Keratinocyte (primary cell): ENCODE results near the gene MTO1.

Source experiments
- EZH2 ChIP-seq: IDR thresholded peaks from one replicate; pipeline ENCODE4 v1.6.1; 2012; ENCODE audit warnings: inconsistent platforms, mild to moderate bottlenecking, low read length, moderate library complexity
- TF ChIP-seq, protein P1 (sequence below), 3 experiments: IDR thresholded peaks in 1 of 3; conservative IDR thresholded peaks in 1 of 3; optimal IDR thresholded peaks in 1 of 3; 2 replicates in 2 of 3; 3 replicates in 1 of 3; pipeline versions ENCODE3 to v1.5.1; 2011; ENCODE audit warnings: low read length in 3 of 3, mild to moderate bottlenecking in 3 of 3, moderate library complexity in 2 of 3, control low read depth in 1 of 3, inconsistent platforms in 1 of 3; ENCODE audit not compliant: insufficient read depth in 2 of 3; ENCODE audit errors: extremely low read depth in 1 of 3

DNA sequence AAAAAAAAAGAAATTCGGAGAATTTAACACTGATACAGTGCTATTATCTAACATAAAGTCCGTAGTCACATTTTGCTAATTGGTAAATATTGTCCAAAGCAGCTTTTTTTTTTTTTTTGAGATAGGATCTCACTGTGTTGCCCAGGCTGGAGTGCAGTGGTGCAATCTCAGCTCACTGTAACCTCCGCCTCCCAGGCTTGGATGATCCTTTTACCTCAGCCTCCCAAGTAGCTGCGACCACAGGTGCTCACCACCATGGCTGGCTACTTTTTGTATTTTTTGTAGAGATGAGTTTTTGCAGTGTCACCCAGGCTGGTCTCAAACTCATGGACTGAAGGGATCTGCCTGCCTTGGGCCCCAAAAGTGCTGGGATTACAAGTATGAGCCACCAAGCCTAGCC, 15.9 kb downstream of the MTO1 start:
- no peak for TF ChIP-seq EZH2
- TF ChIP-seq, protein P1, sequence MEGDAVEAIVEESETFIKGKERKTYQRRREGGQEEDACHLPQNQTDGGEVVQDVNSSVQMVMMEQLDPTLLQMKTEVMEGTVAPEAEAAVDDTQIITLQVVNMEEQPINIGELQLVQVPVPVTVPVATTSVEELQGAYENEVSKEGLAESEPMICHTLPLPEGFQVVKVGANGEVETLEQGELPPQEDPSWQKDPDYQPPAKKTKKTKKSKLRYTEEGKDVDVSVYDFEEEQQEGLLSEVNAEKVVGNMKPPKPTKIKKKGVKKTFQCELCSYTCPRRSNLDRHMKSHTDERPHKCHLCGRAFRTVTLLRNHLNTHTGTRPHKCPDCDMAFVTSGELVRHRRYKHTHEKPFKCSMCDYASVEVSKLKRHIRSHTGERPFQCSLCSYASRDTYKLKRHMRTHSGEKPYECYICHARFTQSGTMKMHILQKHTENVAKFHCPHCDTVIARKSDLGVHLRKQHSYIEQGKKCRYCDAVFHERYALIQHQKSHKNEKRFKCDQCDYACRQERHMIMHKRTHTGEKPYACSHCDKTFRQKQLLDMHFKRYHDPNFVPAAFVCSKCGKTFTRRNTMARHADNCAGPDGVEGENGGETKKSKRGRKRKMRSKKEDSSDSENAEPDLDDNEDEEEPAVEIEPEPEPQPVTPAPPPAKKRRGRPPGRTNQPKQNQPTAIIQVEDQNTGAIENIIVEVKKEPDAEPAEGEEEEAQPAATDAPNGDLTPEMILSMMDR (optimal IDR thresholded peaks at IDR 0.05 in 1 of 3, IDR thresholded peaks at IDR 0.05 in 1 of 3, conservative IDR thresholded peaks at IDR 0.05 in 1 of 3; ENCODE audit: extremely low read depth in 1 of 3, insufficient read depth in 2 of 3, low read length in 3 of 3) = no peak
